DOHH2 (cell line): ENCODE results near the gene EXOC7.
A peak's percentile ranks its signal among the peaks of the same experiment; 100 is the strongest.

Source experiments
- H3F3A ChIP-seq: fragments of 200-600 bp; sonication (generic), shearing (Covaris generic); 2 replicates; pipeline ENCODE4 v1.6.0; 2016; ENCODE audit warnings: antibody characterized with exemption, mild to moderate bottlenecking; ENCODE audit not compliant: control insufficient read depth, insufficient read depth
- H3K27ac ChIP-seq: fragments of 200-600 bp; sonication (generic); 2 replicates; pipeline ENCODE4 v1.5.1; 2014; ENCODE audit warnings: low read depth, mild to moderate bottlenecking, low read length, moderate library complexity
- H3K27me3 ChIP-seq: fragments of 200-600 bp; sonication (generic); 2 replicates; pipeline ENCODE4 v1.6.1; 2014; ENCODE audit warnings: mild to moderate bottlenecking, low read length, mixed read lengths; ENCODE audit not compliant: control insufficient read depth
- H3K36me3 ChIP-seq: fragments of 200-600 bp; sonication (generic); 2 replicates; pipeline ENCODE4 v1.6.1; 2014; ENCODE audit warnings: mild to moderate bottlenecking, low read length, moderate library complexity, mixed read lengths; ENCODE audit not compliant: control insufficient read depth
- H3K4me1 ChIP-seq: fragments of 200-600 bp; sonication (generic); 2 replicates; pipeline ENCODE4 v1.6.1; 2014; ENCODE audit warnings: mild to moderate bottlenecking, low read length, mixed read lengths; ENCODE audit not compliant: control insufficient read depth
- H3K4me2 ChIP-seq: fragments of 200-600 bp; sonication (generic); 2 replicates; pipeline ENCODE4 v1.6.0; 2014; ENCODE audit warnings: mild to moderate bottlenecking, low read length, moderate library complexity
- H3K4me3 ChIP-seq: fragments of 200-600 bp; sonication (generic); 2 replicates; pipeline ENCODE4 v1.5.1; 2014; ENCODE audit warnings: mild to moderate bottlenecking, low read length, mixed read lengths
- H3K79me2 ChIP-seq: fragments of 200-600 bp; sonication (generic); 2 replicates; pipeline ENCODE4 v1.6.1; 2014; ENCODE audit warnings: mild to moderate bottlenecking, low read length, mixed read lengths; ENCODE audit not compliant: control insufficient read depth
- H3K9me2 ChIP-seq: fragments of 200-600 bp; sonication (generic); replicated peaks from 2 replicates; pipeline ENCODE4 v1.6.1; 2014; ENCODE audit warnings: mild to moderate bottlenecking, low read length, mixed read lengths; ENCODE audit not compliant: control insufficient read depth
- H3K9me3 ChIP-seq: fragments of 200-600 bp; sonication (generic); 2 replicates; pipeline ENCODE4 v1.6.1; 2014; ENCODE audit warnings: antibody characterized with exemption, low read length, mixed read lengths; ENCODE audit not compliant: control insufficient read depth, insufficient read depth
- H4K20me1 ChIP-seq: fragments of 200-600 bp; sonication (generic); 2 replicates; pipeline ENCODE4 v1.6.0; 2014; ENCODE audit warnings: low read depth, mild to moderate bottlenecking, antibody characterized with exemption, low read length, moderate library complexity; ENCODE audit not compliant: control insufficient read depth, insufficient read depth
- EZH2phosphoT487 ChIP-seq: fragments of 200-600 bp; sonication (generic); IDR thresholded peaks from 2 replicates; pipeline ENCODE4 v1.6.1; 2017; ENCODE audit warnings: borderline replicate concordance, mild to moderate bottlenecking, antibody characterized with exemption, low read length, moderate library complexity, mixed read lengths
- TF ChIP-seq, protein P1 (sequence below): fragments of 200-600 bp; sonication (generic); IDR thresholded peaks from one replicate; pipeline ENCODE4 v1.5.1; 2014; ENCODE audit warnings: antibody characterized with exemption, mild to moderate bottlenecking, low read depth, low read length; ENCODE audit not compliant: poor library complexity, severe bottlenecking

Gene EXOC7

DNA sequence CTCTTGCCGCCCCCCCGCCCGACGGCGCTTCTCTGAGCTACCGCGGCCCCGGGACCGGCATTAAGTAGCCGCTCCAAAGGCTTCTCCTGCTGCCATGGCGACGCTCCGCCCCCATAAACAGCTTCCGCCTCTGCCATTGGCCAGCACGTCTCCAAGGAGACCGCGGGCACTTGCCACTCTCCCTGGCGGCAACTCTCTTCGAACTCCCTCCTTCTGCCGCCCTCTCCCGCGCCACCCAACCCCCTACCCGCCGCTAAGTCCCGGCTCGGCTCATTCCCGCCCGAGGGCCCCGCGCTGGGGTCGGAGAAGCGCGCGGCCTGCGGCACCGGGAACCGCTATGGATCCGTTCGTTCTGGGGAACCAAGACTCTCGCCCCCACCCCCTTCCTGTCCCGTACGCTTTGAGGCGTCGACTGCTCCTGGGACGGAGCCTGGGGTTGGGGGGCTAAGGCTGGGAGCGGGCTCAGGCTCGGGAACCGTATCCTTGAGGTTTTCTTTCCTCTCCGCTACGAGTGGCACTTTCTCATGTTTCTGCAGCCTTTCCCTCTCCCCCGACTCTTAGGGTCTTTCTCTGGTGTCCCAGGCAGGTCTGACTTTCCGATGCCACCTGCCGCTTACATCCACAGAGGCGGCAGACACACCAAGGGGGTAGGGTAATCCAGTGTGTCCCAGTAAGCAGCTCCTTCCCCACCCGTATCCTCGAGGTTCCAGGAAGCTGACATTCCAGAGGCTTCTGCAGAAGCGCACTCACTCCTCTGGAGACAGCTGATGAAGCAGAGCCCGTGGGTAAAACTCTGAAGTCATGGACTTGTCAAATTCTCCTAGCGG lies 37.8 kb upstream of the EXOC7 start, which contains the start of gene FOXJ1:
FOXJ1 (minus strand) TSS at position 34 of the 827 bp plus-strand sequence. CDS start 850 bp downstream, outside the sequence.
- Histone ChIP-seq H3K4me3 (peak within 1 kb of the TSS; percentile 68), H3K27me3 (peaks cover 22% of the 10 kb centered on the region), H3K36me3 (no peaks in the 10 kb centered on the region), H3K79me2 (no peaks in the 10 kb centered on the region), H3K9me2 (no peaks in the 10 kb centered on the region), H3K4me1 (peaks cover 58% of the 10 kb centered on the region), H3K9me3 (no peaks in the 10 kb centered on the region), H3F3A (peaks cover 7% of the 10 kb centered on the region), H3K4me2 (peak within 1 kb of the TSS; percentile 83), H4K20me1 (no peaks in the 10 kb centered on the region), H3K27ac (no peak within 1 kb of the TSS)
- TF ChIP-seq, protein P1, sequence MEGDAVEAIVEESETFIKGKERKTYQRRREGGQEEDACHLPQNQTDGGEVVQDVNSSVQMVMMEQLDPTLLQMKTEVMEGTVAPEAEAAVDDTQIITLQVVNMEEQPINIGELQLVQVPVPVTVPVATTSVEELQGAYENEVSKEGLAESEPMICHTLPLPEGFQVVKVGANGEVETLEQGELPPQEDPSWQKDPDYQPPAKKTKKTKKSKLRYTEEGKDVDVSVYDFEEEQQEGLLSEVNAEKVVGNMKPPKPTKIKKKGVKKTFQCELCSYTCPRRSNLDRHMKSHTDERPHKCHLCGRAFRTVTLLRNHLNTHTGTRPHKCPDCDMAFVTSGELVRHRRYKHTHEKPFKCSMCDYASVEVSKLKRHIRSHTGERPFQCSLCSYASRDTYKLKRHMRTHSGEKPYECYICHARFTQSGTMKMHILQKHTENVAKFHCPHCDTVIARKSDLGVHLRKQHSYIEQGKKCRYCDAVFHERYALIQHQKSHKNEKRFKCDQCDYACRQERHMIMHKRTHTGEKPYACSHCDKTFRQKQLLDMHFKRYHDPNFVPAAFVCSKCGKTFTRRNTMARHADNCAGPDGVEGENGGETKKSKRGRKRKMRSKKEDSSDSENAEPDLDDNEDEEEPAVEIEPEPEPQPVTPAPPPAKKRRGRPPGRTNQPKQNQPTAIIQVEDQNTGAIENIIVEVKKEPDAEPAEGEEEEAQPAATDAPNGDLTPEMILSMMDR = no peak
- no peak for TF ChIP-seq EZH2phosphoT487

- H3K27me3 ChIP-seq = peaks cover 23% of the 10 kb centered on the region
- no peak overlapping the region for H3K27ac ChIP-seq
- no peaks in the 10 kb centered on the region for H3K36me3 ChIP-seq
- no peaks in the 10 kb centered on the region for H3K79me2 ChIP-seq
- peaks cover 51% of the 10 kb centered on the region for H3K4me1 ChIP-seq
- no peaks in the 10 kb centered on the region for H3K9me2 ChIP-seq
- H3F3A ChIP-seq = peaks cover 7% of the 10 kb centered on the region
- no peaks in the 10 kb centered on the region for H3K9me3 ChIP-seq
- peak overlapping the region; percentile 83 for H3K4me2 ChIP-seq
- no peaks in the 10 kb centered on the region for H4K20me1 ChIP-seq
- TF ChIP-seq, protein P1 = no peak
- TF ChIP-seq EZH2phosphoT487 = no peak
- peak overlapping the region; percentile 68 for H3K4me3 ChIP-seq
Measured at GRCh38 chr17:76140661-76141211, 37.1 kb upstream of the EXOC7 start.

DNA sequence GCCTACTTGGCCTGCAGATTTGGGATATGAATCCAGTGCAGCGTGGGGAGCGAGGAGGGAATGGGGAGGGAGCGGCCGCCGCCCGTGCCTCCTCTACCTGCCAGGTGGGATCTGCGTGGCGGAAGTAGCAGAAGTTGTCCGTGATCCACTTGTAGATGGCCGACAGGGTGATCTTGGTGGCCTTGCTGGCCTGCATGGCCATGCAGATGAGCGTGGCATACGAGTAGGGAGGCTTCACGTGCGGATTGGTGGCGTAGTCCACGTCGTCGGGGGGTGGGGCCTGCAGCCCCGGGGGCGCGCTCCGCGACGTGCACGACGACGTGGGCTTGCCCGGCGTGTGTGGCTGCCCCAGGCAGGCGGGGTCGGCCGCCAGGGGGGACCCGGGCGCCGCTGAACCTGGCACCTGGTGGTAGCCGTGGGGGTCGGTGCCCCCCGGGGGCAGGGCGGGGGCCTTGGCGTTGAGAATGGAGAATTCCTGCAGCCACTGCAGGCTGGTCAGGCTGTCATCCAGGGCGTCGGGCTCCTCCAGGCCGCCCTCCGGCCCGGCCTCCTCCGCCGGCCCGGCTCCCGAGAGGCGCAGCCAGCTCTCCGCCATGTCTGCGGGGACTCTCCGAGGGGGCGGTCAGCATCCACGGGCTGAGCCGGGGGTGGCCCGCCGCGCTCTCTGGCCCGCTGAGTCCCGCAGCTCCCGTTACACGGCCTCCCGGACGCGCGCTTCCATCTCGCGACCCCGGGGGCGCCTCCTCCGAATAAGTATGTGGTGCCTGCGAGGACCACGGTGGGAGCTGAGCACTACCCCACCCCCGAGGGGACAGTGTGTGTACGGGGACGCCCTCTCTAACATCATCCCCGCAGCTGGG lies 36.4 kb upstream of the EXOC7 start:
- H3F3A ChIP-seq = peaks cover 7% of the 10 kb centered on the region
- no peaks in the 10 kb centered on the region for H4K20me1 ChIP-seq
- H3K27ac ChIP-seq = no peak overlapping the region
- H3K36me3 ChIP-seq = no peaks in the 10 kb centered on the region
- H3K4me2 ChIP-seq = peak overlapping the region; percentile 83
- H3K4me3 ChIP-seq = no peak overlapping the region
- TF ChIP-seq EZH2phosphoT487 = no peak
- TF ChIP-seq, protein P1 = no peak
- H3K27me3 ChIP-seq = peaks cover 26% of the 10 kb centered on the region
- H3K9me3 ChIP-seq = no peaks in the 10 kb centered on the region
- no peaks in the 10 kb centered on the region for H3K79me2 ChIP-seq
- peaks cover 44% of the 10 kb centered on the region for H3K4me1 ChIP-seq
- no peaks in the 10 kb centered on the region for H3K9me2 ChIP-seq
